ENCODE measurements around the gene IGFBP3. TPM values are rescaled to one million over a fixed set of nuclear protein-coding genes. Genes with fewer than 3 reads are reported as not detected.

Gene IGFBP3
- total and polyA plus RNA-seq, 12 donors, result 5.4 to 53.1 (median 18.1) TPM

DNA sequence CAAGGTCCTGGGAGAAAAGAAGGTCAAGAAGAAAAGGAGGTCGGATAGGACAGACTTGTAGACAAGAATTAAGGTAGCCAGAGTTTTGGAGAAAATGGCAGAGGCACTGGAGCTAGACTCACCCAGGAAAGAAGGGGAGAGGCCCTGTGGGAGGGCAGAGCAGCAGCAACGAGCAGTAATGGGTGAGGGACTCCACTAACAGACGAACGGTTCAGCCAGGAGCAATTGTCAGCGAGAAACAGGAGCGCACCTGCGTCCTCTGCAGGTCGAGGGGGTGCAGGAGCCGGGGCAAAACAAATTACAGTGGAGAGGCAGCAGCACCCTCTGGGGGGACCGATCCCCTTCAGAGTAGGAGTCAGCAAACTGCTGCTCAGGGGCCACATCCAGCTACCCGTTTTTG is 18.5 kb upstream of the IGFBP3 start:
- no peaks in the 10 kb centered on the region for H3K4me1 ChIP-seq (replicated peaks in 1 of 2)
- TF ChIP-seq POLR2A (IDR thresholded peaks at IDR 0.05), result no peak
- TF ChIP-seq, protein P1, sequence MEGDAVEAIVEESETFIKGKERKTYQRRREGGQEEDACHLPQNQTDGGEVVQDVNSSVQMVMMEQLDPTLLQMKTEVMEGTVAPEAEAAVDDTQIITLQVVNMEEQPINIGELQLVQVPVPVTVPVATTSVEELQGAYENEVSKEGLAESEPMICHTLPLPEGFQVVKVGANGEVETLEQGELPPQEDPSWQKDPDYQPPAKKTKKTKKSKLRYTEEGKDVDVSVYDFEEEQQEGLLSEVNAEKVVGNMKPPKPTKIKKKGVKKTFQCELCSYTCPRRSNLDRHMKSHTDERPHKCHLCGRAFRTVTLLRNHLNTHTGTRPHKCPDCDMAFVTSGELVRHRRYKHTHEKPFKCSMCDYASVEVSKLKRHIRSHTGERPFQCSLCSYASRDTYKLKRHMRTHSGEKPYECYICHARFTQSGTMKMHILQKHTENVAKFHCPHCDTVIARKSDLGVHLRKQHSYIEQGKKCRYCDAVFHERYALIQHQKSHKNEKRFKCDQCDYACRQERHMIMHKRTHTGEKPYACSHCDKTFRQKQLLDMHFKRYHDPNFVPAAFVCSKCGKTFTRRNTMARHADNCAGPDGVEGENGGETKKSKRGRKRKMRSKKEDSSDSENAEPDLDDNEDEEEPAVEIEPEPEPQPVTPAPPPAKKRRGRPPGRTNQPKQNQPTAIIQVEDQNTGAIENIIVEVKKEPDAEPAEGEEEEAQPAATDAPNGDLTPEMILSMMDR (IDR thresholded peaks at IDR 0.05), result no peak
- WGBS, 4 donors, result 85 to 91% (median 87%) methylated on average over 11 of the region's 11 CpGs
- H3K27ac ChIP-seq, result no peak overlapping the region
- no peaks in the 10 kb centered on the region for H3K9me3 ChIP-seq (replicated peaks in 1 of 3)
- no peaks in the 10 kb centered on the region for H3K27me3 ChIP-seq
- DNase-seq, result no peak
- no peaks in the 10 kb centered on the region for H3K36me3 ChIP-seq (replicated peaks in 1 of 2)
- intact Hi-C loops (cut with DNase I), result no loop called here
- no peak overlapping the region for H3K4me3 ChIP-seq

DNA sequence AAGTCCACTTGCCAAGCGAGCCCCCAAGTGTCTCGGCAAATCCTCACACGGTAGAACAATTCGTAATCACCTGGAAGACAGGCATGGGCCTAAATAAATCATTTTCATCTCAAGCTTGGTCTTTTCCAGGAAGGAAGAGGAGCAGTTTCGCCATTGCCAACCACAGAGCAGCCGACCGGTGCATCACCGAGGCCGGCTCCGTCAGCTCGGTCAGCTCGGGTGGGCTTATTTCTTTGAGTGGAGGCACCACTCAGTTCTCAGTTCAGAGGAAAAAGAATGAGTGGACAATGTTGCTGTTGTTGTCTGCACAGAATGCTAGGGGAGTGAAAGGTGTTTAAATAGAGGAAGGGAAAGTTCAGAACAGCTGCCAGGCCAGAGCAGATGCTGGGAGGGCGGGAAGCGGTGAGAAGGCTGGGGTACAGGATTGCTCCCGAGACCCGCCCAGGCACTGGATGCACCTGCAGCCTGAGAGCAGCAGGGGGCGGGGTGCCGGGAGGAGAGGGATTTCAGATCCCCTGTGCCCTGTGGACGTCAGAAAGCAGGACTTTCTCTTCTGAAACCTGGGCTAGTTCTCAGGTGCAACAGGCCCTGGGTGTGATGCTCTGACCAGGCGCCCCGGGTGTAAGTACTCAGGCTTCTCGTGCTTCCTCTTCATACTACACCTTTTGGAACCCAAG is 17.7 kb upstream of the IGFBP3 start:
- no peaks in the 10 kb centered on the region for H3K36me3 ChIP-seq (replicated peaks in 1 of 2)
- 80 to 85% (median 82%) methylated on average over 20 to 22 of the region's 22 CpGs for WGBS, 4 donors
- no peak for DNase-seq
- no peaks in the 10 kb centered on the region for H3K27me3 ChIP-seq
- no peak overlapping the region for H3K27ac ChIP-seq
- TF ChIP-seq, protein P1 (IDR thresholded peaks at IDR 0.05), result peak in 1 of 6 experiments; percentile 12
- TF ChIP-seq POLR2A (IDR thresholded peaks at IDR 0.05), result no peak
- intact Hi-C loops (cut with DNase I), result no loop called here
- no peaks in the 10 kb centered on the region for H3K4me1 ChIP-seq (replicated peaks in 1 of 2)
- no peak overlapping the region for H3K4me3 ChIP-seq
- H3K9me3 ChIP-seq (replicated peaks in 1 of 3), result no peaks in the 10 kb centered on the region

GRCh38 chr7:45937862-45938261 is 16.8 kb upstream of the IGFBP3 start:
- H3K36me3 ChIP-seq (replicated peaks in 1 of 2), result no peaks in the 10 kb centered on the region
- no peak overlapping the region for H3K27ac ChIP-seq
- no peak for DNase-seq
- H3K27me3 ChIP-seq, result no peaks in the 10 kb centered on the region
- no peaks in the 10 kb centered on the region for H3K4me1 ChIP-seq (replicated peaks in 1 of 2)
- intact Hi-C loops (cut with DNase I), result no loop called here
- H3K9me3 ChIP-seq (replicated peaks in 1 of 3), result no peaks in the 10 kb centered on the region
- H3K4me3 ChIP-seq, result no peak overlapping the region
- 85 to 90% (median 87%) methylated on average over 2 of the region's 2 CpGs for WGBS, 4 donors
- TF ChIP-seq POLR2A (IDR thresholded peaks at IDR 0.05), result no peak
- TF ChIP-seq, protein P1 (IDR thresholded peaks at IDR 0.05), result no peak

- no peaks in the 10 kb centered on the region for H3K4me1 ChIP-seq (replicated peaks in 1 of 2)
- WGBS, 4 donors, result 61 to 80% (median 68%) methylated on average over 6 of the region's 6 CpGs; no CpG with 5 or more reads in 1 of the 4 donors
Observed at GRCh38 chr7:45937301-45937700, 16.2 kb upstream of the IGFBP3 start.

More at GRCh38 chr7:45937301-45937700, 16.2 kb upstream of the IGFBP3 start:
- no peak for TF ChIP-seq POLR2A (IDR thresholded peaks at IDR 0.05)
- TF ChIP-seq, protein P1 (IDR thresholded peaks at IDR 0.05), result no peak
- intact Hi-C loops (cut with DNase I), result no loop called here
- H3K36me3 ChIP-seq (replicated peaks in 1 of 2), result no peaks in the 10 kb centered on the region
- H3K27me3 ChIP-seq, result no peaks in the 10 kb centered on the region
- H3K27ac ChIP-seq, result no peak overlapping the region
- H3K9me3 ChIP-seq (replicated peaks in 1 of 3), result no peaks in the 10 kb centered on the region
- DNase-seq, result no peak
- no peak overlapping the region for H3K4me3 ChIP-seq
